GM12875 (cell line): ENCODE measurements around the gene KRT1.

Experiments
- H3K4me3 ChIP-seq: one replicate; pipeline ENCODE4 v1.5.1; 2011; ENCODE audit warnings: low read depth, low read length, control low read depth
- TF ChIP-seq, protein P1 (sequence below): IDR thresholded peaks from 2 replicates; pipeline ENCODE4 v1.5.1; 2011; ENCODE audit warnings: low read depth, mild to moderate bottlenecking, control low read depth, inconsistent platforms, low read length, moderate library complexity, borderline replicate concordance; ENCODE audit not compliant: insufficient read depth

The KRT1 gene

DNA sequence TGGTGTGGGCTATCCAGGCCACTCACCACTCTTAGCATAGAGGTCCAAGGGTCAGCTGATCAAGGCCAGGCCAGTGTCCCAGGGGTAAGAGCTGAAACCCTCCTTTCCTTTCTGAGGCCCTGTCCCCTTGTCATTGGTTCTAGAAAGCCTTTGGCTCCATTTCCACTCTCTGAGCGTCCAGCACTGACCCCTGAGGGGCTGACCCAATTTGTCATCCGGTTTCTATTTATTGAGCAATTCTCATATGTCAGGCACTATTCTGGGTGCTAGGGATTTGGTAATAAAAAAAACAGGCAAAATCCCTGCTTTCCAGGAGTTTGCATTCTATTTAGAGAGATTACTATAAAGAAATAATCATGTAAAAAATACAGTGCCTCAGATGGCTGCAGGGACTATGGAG is 19.8 kb upstream of the KRT1 start:
- no peak overlapping the region for H3K4me3 ChIP-seq
- TF ChIP-seq, protein P1, sequence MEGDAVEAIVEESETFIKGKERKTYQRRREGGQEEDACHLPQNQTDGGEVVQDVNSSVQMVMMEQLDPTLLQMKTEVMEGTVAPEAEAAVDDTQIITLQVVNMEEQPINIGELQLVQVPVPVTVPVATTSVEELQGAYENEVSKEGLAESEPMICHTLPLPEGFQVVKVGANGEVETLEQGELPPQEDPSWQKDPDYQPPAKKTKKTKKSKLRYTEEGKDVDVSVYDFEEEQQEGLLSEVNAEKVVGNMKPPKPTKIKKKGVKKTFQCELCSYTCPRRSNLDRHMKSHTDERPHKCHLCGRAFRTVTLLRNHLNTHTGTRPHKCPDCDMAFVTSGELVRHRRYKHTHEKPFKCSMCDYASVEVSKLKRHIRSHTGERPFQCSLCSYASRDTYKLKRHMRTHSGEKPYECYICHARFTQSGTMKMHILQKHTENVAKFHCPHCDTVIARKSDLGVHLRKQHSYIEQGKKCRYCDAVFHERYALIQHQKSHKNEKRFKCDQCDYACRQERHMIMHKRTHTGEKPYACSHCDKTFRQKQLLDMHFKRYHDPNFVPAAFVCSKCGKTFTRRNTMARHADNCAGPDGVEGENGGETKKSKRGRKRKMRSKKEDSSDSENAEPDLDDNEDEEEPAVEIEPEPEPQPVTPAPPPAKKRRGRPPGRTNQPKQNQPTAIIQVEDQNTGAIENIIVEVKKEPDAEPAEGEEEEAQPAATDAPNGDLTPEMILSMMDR, result no peak

DNA sequence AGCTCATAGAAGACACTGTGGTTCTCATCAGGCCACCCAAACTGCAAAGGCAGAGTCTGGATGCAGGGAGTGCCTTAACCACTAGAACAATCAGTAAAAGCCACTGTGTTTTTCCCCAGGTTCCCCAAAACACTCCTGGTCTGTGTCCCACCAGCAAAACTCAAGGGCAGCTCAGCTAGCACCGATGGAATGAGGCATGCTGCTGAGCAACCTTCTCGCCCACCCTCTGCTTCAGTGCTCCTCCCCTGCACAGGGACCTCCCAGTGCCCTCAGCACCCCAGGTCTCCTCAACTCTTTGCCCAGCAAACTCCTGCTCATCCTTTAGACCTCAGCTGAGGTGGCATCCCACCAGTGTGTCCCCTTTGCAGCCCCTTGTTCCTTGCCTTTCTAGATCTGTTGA is 19.2 kb upstream of the KRT1 start:
- TF ChIP-seq, protein P1, result no peak
- no peak overlapping the region for H3K4me3 ChIP-seq

DNA sequence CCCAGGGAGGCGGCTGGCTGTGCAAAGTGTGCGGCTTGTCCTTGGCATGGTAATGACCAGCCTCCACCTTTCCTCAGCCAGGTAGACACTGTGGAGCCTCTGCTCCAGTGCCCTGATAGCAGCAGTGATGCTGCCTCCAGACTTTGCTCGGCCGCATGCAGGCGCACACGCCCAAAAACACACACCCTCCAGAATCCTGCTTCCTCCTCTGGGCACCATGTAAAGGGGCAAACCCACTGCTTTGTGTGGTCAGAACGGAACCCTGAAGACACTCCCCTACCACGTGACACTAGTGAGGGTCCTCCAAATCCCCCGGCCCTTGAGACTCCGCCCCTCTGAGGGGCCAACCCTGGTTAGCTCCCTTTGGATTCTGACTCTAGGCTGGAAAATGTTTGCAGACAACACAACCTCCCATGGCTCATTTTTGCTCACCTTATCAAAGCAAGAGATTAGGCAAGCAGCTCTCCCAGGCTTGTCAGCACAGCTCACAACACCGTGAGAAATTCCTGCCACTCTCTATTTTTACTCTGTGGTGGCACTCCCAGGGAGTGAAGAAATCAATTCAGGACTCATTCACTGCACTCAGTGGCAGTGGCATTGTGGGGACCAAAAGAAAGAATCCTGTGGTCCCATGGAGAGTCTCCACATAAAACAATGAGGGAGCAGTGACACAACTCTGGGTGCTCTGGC is 18.6 kb upstream of the KRT1 start:
- no peak overlapping the region for H3K4me3 ChIP-seq
- TF ChIP-seq, protein P1, result no peak

DNA sequence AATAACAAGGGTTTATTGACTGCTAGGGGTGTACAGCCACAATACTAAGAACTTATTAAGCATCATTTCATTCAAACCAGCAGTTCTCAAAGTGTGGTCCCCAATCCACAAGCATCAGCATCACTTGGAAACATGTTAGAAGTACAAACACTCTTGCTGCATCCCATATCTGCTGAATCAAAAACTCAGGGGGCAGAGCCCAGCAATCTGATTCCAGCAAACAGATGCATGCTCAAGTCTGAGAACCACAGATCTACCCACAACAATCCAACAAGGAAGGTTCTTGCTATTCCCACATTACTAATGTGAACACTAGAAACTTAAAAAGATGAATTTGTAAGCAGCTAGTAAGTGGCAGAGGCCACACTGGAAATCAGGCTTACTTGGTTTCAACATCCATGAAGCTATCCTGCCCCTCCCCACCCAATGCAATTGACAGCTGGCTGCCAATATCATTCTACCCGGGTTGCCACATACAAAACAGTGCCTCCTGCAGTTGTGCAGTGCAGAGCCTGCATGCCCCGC is 16.9 kb upstream of the KRT1 start:
- TF ChIP-seq, protein P1, result no peak
- no peak overlapping the region for H3K4me3 ChIP-seq

DNA sequence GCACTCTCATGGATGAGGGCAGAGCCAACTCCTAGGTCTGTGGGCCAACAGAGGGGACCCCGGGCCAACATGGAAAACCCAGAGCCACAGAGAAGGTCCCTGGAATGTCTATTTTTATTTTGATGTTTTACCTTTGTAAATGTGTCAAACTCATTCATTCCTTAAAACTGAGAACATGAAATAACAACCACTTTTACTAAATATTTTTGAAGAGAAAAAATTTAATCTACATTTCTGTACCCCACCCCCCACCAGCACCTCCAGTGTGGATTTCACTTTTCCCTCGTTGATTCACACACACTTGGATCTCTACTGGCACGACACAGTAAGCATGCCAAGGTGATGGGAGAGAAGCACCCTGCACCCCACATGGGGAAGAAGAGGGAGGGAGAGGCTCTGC is 16.4 kb upstream of the KRT1 start:
- TF ChIP-seq, protein P1, result no peak

DNA sequence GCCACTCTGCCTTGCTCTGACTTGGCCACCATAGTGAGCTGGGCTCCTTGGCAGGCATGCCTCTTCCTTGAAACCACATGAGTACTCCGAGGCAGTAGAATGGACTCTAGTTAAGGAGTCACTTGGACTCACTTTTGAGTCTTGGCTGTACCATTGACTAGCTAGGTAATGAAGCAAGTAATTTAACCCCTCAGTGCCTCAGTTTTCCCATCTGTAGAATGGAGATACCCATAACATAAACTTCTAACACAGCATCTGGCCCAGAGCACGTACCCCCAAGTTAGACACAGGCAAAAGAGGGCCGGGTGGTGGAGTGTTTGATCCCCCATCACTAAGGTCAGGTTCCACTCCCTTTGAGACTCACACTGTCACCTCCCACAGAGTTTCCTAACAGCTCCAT is 14.8 kb upstream of the KRT1 start:
- no peak overlapping the region for H3K4me3 ChIP-seq
- TF ChIP-seq, protein P1, result no peak

More for the DNA sequence above, 16.4 kb upstream of the KRT1 start:
- H3K4me3 ChIP-seq, result no peak overlapping the region

DNA sequence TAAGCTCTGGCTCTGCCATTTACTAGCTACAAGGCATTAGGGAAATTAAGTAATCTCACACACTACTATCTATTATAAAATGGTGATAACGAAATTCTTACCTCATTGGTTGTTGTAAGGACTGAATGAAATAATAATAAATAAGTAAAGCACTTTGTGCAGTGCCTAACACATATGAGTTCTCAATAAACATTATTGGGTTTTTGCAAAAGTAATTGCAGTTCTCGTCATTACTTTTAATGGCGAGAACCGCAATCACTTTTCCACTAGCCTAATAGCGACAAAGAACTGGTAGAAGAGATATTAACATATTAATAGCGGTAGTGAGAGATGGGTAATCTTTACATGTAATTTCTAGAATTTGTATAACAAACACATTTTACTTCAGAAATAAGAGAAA is 13.9 kb upstream of the KRT1 start:
- no peak overlapping the region for H3K4me3 ChIP-seq
- TF ChIP-seq, protein P1, result no peak
